HuH-7 (cell line): ENCODE measurements around the gene NUP50.
A peak's percentile ranks its signal among the peaks of the same experiment; 100 is the strongest.
"Not testable (repeated sequence)": the region's sequence is repeated elsewhere in the genome, so short reads cannot be mapped to it uniquely, and the experiment has no call there.

ENCODE experiments used
- DNase-seq: peaks from one replicate; pipeline ENCODE4 v3.0.0; 2011; ENCODE audit warnings: low spot score

Gene NUP50

GRCh38 chr22:45162531-45162930 lies 1.2 kb upstream of the NUP50 start:
- DNase-seq = no peak

GRCh38 chr22:45163099-45163450 lies 650 bp upstream of the NUP50 start:
- peak; percentile 29 for DNase-seq

- peak; percentile 51 for DNase-seq
Observed at GRCh38 chr22:45164270-45165088, 754 bp downstream of the NUP50 start.

- DNase-seq = no peak
Observed at GRCh38 chr22:45166932-45167331, 3.2 kb downstream of the NUP50 start.

GRCh38 chr22:45169591-45170466 lies 6.1 kb downstream of the NUP50 start:
- no peak for DNase-seq

- no peak for DNase-seq
Observed at GRCh38 chr22:45171830-45172229, 8.1 kb downstream of the NUP50 start.

GRCh38 chr22:45172881-45173585 lies 9.3 kb downstream of the NUP50 start:
- DNase-seq = no peak

GRCh38 chr22:45179276-45180049 lies 15.7 kb downstream of the NUP50 start:
- DNase-seq = no peak

- DNase-seq = no peak
Observed at GRCh38 chr22:45180146-45180679, 16.5 kb downstream of the NUP50 start.

GRCh38 chr22:45181240-45181639 lies 17.5 kb downstream of the NUP50 start:
- no peak for DNase-seq

- DNase-seq = no peak
Observed at GRCh38 chr22:45181766-45182165, 18.0 kb downstream of the NUP50 start.

GRCh38 chr22:45183974-45184373 lies 20.2 kb downstream of the NUP50 start:
- DNase-seq = no peak

- no peak for DNase-seq
Observed at GRCh38 chr22:45185718-45186514, 22.2 kb downstream of the NUP50 start.

- DNase-seq = no peak
Observed at GRCh38 chr22:45187891-45188290, 24.2 kb downstream of the NUP50 start.

GRCh38 chr22:45188779-45189178 lies 25.1 kb downstream of the NUP50 start:
- no peak for DNase-seq

- no peak for DNase-seq
Observed at GRCh38 chr22:45190202-45190872, 26.6 kb downstream of the NUP50 start.

GRCh38 chr22:45191746-45192145 lies 28.0 kb downstream of the NUP50 start:
- not testable (repeated sequence) for DNase-seq

GRCh38 chr22:45192701-45193187 lies 29.0 kb downstream of the NUP50 start:
- DNase-seq = no peak

GRCh38 chr22:45194686-45195085 lies 31.0 kb downstream of the NUP50 start:
- DNase-seq = no peak

GRCh38 chr22:45195616-45196015 lies 31.9 kb downstream of the NUP50 start:
- no peak for DNase-seq
